Liver (tissue), 3 donors: Measurements from ENCODE around the gene PRDM1.

ENCODE experiments used
- FOXA1 ChIP-seq: IDR thresholded peaks from 2 replicates; pipeline ENCODE4 v1.6.1; 2016; ENCODE audit warnings: antibody characterized with exemption
- GABPA ChIP-seq, 2 donors: IDR thresholded peaks in 1 of 2; conservative IDR thresholded peaks in 1 of 2; 2 replicates each; pipeline ENCODE4 v1.6.1; 2016; ENCODE audit warnings: antibody characterized with exemption in 2 of 2, mild to moderate bottlenecking in 1 of 2, moderate library complexity in 1 of 2
- JUND ChIP-seq, 2 donors: IDR thresholded peaks; 2 replicates each; pipeline ENCODE4 v1.6.1; 2016; ENCODE audit warnings: antibody characterized with exemption in 2 of 2
- NR2F2 ChIP-seq: IDR thresholded peaks from 2 replicates; pipeline ENCODE4 v1.6.1; 2016; ENCODE audit warnings: antibody characterized with exemption
- RXRA ChIP-seq, 2 donors: IDR thresholded peaks; 2 replicates each; pipeline ENCODE4 v1.6.1; 2017 to 2018; ENCODE audit warnings: antibody characterized with exemption in 2 of 2, mild to moderate bottlenecking in 1 of 2
- SP1 ChIP-seq: IDR thresholded peaks from 2 replicates; pipeline ENCODE4 v1.6.1; 2018; ENCODE audit warnings: antibody characterized with exemption, mild to moderate bottlenecking
- TF ChIP-seq, protein P1 (sequence below): IDR thresholded peaks from 2 replicates; pipeline ENCODE4 v1.6.1; 2016; ENCODE audit warnings: antibody characterized with exemption
- TF ChIP-seq, protein P2 (sequence below): IDR thresholded peaks from 2 replicates; pipeline ENCODE4 v1.6.1; 2016; ENCODE audit warnings: antibody characterized with exemption
- TF ChIP-seq, protein P3 (sequence below): fragments of 150-350 bp; IDR thresholded peaks from 2 replicates; pipeline ENCODE4 v1.5.1; 2017; ENCODE audit warnings: improper control_type of control experiment, low read depth, low read length; ENCODE audit not compliant: missing input control
- TF ChIP-seq, protein P4 (sequence below): IDR thresholded peaks from 2 replicates; pipeline ENCODE4 v1.6.1; 2016; ENCODE audit warnings: antibody characterized with exemption, mild to moderate bottlenecking
- TF ChIP-seq, protein P5 (sequence below): IDR thresholded peaks from 2 replicates; pipeline ENCODE4 v1.6.1; 2016; ENCODE audit warnings: antibody characterized with exemption
- donor health status: healthy.
- donor health status: healthy.

DNA sequence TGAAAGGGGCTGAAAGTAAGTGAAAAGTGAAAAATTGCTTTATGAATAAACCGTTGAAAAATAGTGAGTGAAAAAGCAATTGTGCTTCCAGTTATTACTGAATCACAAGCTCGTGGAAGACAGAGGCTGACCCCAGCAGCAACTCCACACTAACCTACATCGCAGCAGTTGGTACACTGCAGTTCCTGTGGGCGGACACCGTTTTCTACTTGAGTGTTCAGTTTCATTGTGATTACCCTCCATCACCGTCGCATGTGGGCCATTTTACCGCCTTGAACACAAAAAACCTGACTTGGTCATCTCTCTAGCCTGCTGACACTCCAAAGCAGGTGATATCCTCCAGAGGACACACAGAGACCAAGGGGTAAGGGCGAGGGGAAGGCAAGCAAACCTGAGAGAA, 28.4 kb downstream of the PRDM1 start:
- TF ChIP-seq, protein P1, sequence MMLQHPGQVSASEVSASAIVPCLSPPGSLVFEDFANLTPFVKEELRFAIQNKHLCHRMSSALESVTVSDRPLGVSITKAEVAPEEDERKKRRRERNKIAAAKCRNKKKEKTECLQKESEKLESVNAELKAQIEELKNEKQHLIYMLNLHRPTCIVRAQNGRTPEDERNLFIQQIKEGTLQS = no peak
- TF ChIP-seq, protein P2, sequence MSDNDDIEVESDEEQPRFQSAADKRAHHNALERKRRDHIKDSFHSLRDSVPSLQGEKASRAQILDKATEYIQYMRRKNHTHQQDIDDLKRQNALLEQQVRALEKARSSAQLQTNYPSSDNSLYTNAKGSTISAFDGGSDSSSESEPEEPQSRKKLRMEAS = no peak
- TF ChIP-seq, protein P3, sequence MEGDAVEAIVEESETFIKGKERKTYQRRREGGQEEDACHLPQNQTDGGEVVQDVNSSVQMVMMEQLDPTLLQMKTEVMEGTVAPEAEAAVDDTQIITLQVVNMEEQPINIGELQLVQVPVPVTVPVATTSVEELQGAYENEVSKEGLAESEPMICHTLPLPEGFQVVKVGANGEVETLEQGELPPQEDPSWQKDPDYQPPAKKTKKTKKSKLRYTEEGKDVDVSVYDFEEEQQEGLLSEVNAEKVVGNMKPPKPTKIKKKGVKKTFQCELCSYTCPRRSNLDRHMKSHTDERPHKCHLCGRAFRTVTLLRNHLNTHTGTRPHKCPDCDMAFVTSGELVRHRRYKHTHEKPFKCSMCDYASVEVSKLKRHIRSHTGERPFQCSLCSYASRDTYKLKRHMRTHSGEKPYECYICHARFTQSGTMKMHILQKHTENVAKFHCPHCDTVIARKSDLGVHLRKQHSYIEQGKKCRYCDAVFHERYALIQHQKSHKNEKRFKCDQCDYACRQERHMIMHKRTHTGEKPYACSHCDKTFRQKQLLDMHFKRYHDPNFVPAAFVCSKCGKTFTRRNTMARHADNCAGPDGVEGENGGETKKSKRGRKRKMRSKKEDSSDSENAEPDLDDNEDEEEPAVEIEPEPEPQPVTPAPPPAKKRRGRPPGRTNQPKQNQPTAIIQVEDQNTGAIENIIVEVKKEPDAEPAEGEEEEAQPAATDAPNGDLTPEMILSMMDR = no peak
- no peak for TF ChIP-seq GABPA (IDR thresholded peaks at IDR 0.05 in 1 of 2, conservative IDR thresholded peaks at IDR 0.05 in 1 of 2)
- TF ChIP-seq JUND (IDR thresholded peaks at IDR 0.05) = no peak
- TF ChIP-seq SP1 = no peak
- TF ChIP-seq NR2F2 = no peak
- TF ChIP-seq, protein P4, sequence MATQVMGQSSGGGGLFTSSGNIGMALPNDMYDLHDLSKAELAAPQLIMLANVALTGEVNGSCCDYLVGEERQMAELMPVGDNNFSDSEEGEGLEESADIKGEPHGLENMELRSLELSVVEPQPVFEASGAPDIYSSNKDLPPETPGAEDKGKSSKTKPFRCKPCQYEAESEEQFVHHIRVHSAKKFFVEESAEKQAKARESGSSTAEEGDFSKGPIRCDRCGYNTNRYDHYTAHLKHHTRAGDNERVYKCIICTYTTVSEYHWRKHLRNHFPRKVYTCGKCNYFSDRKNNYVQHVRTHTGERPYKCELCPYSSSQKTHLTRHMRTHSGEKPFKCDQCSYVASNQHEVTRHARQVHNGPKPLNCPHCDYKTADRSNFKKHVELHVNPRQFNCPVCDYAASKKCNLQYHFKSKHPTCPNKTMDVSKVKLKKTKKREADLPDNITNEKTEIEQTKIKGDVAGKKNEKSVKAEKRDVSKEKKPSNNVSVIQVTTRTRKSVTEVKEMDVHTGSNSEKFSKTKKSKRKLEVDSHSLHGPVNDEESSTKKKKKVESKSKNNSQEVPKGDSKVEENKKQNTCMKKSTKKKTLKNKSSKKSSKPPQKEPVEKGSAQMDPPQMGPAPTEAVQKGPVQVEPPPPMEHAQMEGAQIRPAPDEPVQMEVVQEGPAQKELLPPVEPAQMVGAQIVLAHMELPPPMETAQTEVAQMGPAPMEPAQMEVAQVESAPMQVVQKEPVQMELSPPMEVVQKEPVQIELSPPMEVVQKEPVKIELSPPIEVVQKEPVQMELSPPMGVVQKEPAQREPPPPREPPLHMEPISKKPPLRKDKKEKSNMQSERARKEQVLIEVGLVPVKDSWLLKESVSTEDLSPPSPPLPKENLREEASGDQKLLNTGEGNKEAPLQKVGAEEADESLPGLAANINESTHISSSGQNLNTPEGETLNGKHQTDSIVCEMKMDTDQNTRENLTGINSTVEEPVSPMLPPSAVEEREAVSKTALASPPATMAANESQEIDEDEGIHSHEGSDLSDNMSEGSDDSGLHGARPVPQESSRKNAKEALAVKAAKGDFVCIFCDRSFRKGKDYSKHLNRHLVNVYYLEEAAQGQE = no peak
- no peak for TF ChIP-seq RXRA (IDR thresholded peaks at IDR 0.05)
- TF ChIP-seq, protein P5, sequence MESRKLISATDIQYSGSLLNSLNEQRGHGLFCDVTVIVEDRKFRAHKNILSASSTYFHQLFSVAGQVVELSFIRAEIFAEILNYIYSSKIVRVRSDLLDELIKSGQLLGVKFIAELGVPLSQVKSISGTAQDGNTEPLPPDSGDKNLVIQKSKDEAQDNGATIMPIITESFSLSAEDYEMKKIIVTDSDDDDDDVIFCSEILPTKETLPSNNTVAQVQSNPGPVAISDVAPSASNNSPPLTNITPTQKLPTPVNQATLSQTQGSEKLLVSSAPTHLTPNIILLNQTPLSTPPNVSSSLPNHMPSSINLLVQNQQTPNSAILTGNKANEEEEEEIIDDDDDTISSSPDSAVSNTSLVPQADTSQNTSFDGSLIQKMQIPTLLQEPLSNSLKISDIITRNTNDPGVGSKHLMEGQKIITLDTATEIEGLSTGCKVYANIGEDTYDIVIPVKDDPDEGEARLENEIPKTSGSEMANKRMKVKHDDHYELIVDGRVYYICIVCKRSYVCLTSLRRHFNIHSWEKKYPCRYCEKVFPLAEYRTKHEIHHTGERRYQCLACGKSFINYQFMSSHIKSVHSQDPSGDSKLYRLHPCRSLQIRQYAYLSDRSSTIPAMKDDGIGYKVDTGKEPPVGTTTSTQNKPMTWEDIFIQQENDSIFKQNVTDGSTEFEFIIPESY = no peak
- no peak for TF ChIP-seq FOXA1
